ENCODE data around the gene THSD4. TPM values are rescaled to one million over a fixed set of nuclear protein-coding genes. Genes with fewer than 3 reads are reported as not detected.

Gene THSD4
- total and polyA plus RNA-seq, 9 of the 15 experiments (the other 6 are each of a cell fraction or from before 2014, with no cell fraction given), result 0.04 TPM; not detected in 5

DNA sequence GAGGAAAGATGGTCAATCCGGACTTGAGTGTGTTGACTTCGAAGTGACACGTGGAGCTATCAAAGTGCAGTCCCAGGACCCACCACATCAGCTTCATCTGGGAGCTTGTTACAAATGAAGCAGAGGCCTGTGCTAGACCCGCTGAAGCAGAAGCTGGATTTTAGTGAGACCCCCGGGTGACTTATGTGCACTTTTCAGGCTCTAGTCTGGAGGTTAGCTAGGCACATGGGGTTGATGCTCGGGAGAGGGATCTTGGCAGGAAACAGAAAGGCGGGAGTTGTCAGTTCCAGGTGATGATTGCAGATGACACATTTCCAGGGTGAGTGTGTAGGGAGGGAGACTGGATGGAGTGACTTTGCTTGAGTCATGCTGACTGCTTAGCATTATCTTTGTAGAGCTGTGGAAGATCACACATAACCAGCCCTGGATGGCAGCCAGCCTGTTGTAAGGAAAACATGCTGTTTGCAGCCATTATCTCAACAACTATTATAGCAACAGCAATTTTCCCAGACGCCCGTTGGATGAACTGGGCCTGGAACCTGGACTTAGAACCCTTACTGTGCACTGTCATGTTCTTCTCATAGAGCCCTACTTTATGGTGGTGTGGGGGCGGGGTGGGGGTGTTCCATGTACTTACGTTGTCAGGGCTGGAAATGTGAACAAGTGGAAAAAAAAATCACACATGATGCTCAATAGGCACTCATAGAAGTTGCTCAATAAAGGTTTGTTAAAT, 122.4 kb downstream of the THSD4 start (continued):
- TF ChIP-seq ATF7 (IDR thresholded peaks at IDR 0.05) (peak; percentile 14; the same call in 1 of the 2 replicates), ZNF140 (CRISPR knock-in tag; IDR thresholded peaks at IDR 0.05) (no peak), RREB1 (CRISPR knock-in tag; IDR thresholded peaks at IDR 0.05) (peak; percentile 41; the same call in 1 of the 2 replicates), JUN (IDR thresholded peaks at IDR 0.05; ENCODE audit: borderline replicate concordance, low read depth, low read length) (0 out of 2 replicates have a peak, but pooled peaks have one; percentile 31), JUN (CRISPR knock-in tag; IDR thresholded peaks at IDR 0.05; ENCODE audit: borderline replicate concordance) (no peak), PBX2 (CRISPR knock-in tag; IDR thresholded peaks at IDR 0.05; ENCODE audit: low read depth) (no peak), PBX2 (tag; conservative IDR thresholded peaks at IDR 0.05; ENCODE audit: low read depth) (peak; percentile 70), ZNF639 (CRISPR knock-in tag; conservative IDR thresholded peaks at IDR 0.05 in 1 of 2, IDR thresholded peaks at IDR 0.05 in 1 of 2) (peak in 1 of 2 experiments; percentile 68; a peak in 1 of 4 replicates), HMG20A (CRISPR knock-in tag; conservative IDR thresholded peaks at IDR 0.05) (no peak), OTX1 (CRISPR knock-in tag; IDR thresholded peaks at IDR 0.05) (no peak), SMARCA4 (IDR thresholded peaks at IDR 0.05) (no peak)
- TF ChIP-seq, protein P1, sequence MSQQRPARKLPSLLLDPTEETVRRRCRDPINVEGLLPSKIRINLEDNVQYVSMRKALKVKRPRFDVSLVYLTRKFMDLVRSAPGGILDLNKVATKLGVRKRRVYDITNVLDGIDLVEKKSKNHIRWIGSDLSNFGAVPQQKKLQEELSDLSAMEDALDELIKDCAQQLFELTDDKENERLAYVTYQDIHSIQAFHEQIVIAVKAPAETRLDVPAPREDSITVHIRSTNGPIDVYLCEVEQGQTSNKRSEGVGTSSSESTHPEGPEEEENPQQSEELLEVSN (IDR thresholded peaks at IDR 0.05; ENCODE audit: borderline replicate concordance in 1 of 2, extremely low read depth in 1 of 2, insufficient read depth in 1 of 2, insufficient read length in 1 of 2, low read depth in 1 of 2, low read length in 1 of 2, poor library complexity in 1 of 2, severe bottlenecking in 1 of 2), result peak in 1 of 2 experiments; percentile 12
- TF ChIP-seq, protein P2, sequence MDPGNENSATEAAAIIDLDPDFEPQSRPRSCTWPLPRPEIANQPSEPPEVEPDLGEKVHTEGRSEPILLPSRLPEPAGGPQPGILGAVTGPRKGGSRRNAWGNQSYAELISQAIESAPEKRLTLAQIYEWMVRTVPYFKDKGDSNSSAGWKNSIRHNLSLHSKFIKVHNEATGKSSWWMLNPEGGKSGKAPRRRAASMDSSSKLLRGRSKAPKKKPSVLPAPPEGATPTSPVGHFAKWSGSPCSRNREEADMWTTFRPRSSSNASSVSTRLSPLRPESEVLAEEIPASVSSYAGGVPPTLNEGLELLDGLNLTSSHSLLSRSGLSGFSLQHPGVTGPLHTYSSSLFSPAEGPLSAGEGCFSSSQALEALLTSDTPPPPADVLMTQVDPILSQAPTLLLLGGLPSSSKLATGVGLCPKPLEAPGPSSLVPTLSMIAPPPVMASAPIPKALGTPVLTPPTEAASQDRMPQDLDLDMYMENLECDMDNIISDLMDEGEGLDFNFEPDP (CRISPR knock-in tag; IDR thresholded peaks at IDR 0.05), result no peak
